ENCODE data around the gene CKS1B. TPM values are rescaled to one million over a fixed set of nuclear protein-coding genes. Genes with fewer than 3 reads are reported as not detected.

The CKS1B gene
- 23.9 and 40.3 TPM in 2 replicates for total RNA-seq
- polyA plus RNA-seq = 55.4 and 176 TPM in 2 replicates
- 38.8 and 114 TPM in 2 replicates for polyA plus RNA-seq (2012)
- polyA minus RNA-seq (ENCODE audit: low replicate concordance) = 4.0 and 38.8 TPM in 2 replicates

DNA sequence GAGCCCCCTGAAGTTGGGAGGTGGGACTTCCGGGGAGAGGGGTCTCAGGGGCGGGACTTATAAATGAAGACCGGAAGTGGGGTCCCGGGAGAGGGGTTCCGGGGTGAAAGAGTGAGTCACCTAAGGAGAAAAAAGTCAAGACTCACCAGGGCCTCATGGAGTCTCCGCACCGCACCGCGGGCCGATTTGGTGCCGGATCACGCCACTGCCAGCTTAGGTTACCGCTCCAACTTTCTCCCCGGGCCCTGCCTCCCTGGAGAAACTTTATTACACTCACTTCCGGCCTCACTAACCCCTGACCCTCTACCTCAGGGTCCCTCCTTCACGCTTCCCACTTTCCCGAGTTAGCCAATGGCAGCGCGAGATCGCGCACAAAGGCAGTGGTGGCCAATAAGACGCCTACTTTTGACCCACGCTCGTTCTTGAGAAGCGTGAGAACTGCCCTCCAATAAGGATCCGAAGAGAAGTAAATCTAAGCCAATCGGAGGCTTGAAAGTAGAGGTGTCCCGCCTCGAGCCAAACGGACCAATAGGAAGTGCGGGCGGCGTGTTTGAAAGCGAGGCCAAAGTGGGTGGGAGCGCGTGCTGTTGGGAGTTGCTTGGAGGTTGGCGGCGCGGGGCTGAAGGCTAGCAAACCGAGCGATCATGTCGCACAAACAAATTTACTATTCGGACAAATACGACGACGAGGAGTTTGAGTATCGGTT is at the start of gene CKS1B:
Gene CKS1B (plus strand): TSS at position 580 of the 706 bp plus-strand sequence. CDS start 65 bp downstream, at position 645.
- no peaks in the 10 kb centered on the region for H3K9me3 ChIP-seq (ENCODE audit: control insufficient read depth, insufficient read depth, low read depth, low read length)
- peak within 1 kb of the TSS; percentile 94 for H3K27ac ChIP-seq (ENCODE audit: insufficient read depth, low read length)
- peak within 1 kb of the TSS; percentile 99 for H3K4me2 ChIP-seq (ENCODE audit: extremely low read depth, insufficient read depth, low read length)
- peak; percentile 100 for DNase-seq (ENCODE audit: low read depth in 2 of 2)
- H3K9ac ChIP-seq (ENCODE audit: insufficient read depth, low read length) = peak within 1 kb of the TSS; percentile 93
- H4K20me1 ChIP-seq (ENCODE audit: control insufficient read depth, extremely low read depth, insufficient read depth, low read length) = no peaks in the 10 kb centered on the region
- peak within 1 kb of the TSS; percentile 49 for H2AFZ ChIP-seq (ENCODE audit: low read length)
- no peaks in the 10 kb centered on the region for H3K27me3 ChIP-seq (ENCODE audit: control insufficient read depth, insufficient read depth, low read length)
- peaks cover 15% of the 10 kb centered on the region for H3K4me1 ChIP-seq (ENCODE audit: control insufficient read depth, extremely low read depth, insufficient read depth, low read length)
- TF ChIP-seq, protein P1, sequence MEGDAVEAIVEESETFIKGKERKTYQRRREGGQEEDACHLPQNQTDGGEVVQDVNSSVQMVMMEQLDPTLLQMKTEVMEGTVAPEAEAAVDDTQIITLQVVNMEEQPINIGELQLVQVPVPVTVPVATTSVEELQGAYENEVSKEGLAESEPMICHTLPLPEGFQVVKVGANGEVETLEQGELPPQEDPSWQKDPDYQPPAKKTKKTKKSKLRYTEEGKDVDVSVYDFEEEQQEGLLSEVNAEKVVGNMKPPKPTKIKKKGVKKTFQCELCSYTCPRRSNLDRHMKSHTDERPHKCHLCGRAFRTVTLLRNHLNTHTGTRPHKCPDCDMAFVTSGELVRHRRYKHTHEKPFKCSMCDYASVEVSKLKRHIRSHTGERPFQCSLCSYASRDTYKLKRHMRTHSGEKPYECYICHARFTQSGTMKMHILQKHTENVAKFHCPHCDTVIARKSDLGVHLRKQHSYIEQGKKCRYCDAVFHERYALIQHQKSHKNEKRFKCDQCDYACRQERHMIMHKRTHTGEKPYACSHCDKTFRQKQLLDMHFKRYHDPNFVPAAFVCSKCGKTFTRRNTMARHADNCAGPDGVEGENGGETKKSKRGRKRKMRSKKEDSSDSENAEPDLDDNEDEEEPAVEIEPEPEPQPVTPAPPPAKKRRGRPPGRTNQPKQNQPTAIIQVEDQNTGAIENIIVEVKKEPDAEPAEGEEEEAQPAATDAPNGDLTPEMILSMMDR (conservative IDR thresholded peaks at IDR 0.05 in 1 of 2, IDR thresholded peaks at IDR 0.05 in 1 of 2; ENCODE audit: low read depth in 1 of 2, low read length in 2 of 2) = no peak
- TF ChIP-seq EZH2 (IDR thresholded peaks at IDR 0.05; ENCODE audit: low read length, missing control alignments) = no peak
- H3K4me3 ChIP-seq (replicated peaks in 1 of 4; ENCODE audit: control extremely low read depth in 1 of 4, insufficient read depth in 1 of 4, low read depth in 3 of 4, low read length in 4 of 4) = peak within 1 kb of the TSS; percentile 63 to 93 (median 77)
- H3K36me3 ChIP-seq (ENCODE audit: control insufficient read depth, insufficient read depth, low read length) = no peaks in the 10 kb centered on the region
- peaks cover 53% of the 10 kb centered on the region for H3K79me2 ChIP-seq (ENCODE audit: control insufficient read depth, insufficient read depth, low read length)

DNA sequence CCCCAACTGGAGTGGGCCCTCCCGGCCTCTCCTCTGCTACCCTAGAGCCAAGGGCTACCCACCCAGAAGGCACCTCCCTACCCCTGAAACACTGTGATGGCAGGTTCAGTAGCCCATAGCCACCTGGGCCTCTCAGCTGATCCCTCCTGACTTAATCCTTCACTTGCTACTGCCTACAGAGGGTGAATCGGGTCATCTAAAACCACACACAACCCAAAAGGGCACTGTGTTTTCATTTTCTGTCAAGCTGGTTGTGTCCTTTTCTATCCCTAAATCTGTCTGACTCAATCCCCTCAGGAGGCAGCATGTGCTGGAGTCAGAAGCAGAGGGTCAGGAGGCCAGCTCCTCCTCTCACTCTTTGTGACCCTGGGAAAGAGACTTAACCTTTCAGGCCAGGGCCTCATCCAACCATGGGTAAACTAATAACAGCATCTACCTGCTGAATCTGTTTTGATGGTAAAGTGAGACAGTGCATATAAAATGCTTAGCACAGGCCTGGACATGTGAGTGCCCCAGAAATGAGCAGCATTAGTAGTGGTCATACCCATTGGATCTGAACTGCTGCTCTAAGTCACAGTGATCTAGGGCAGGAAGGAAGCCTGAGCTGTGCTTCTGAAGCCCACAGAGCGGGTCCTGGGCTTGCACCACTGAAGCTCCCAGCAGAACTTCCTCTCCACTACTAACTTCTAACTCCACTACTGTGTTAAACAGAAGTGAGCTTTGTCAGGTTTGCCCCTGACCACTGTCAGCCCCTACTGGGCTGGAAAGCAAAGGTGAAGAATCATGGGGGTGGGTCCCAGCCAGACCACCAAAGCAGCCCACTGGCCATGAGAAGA is 48.9 kb upstream of the CKS1B start:
- Histone ChIP-seq H3K79me2 (ENCODE audit: control insufficient read depth, insufficient read depth, low read length) (no peaks in the 10 kb centered on the region), H3K36me3 (ENCODE audit: control insufficient read depth, insufficient read depth, low read length) (peaks cover 2% of the 10 kb centered on the region), H3K4me3 (replicated peaks in 1 of 4; ENCODE audit: control extremely low read depth in 1 of 4, insufficient read depth in 1 of 4, low read depth in 3 of 4, low read length in 4 of 4) (no peak overlapping the region), H4K20me1 (ENCODE audit: control insufficient read depth, extremely low read depth, insufficient read depth, low read length) (no peaks in the 10 kb centered on the region), H3K4me2 (ENCODE audit: extremely low read depth, insufficient read depth, low read length) (no peak overlapping the region), H3K27me3 (ENCODE audit: control insufficient read depth, insufficient read depth, low read length) (no peaks in the 10 kb centered on the region), H3K9ac (ENCODE audit: insufficient read depth, low read length) (no peak overlapping the region), H3K27ac (ENCODE audit: insufficient read depth, low read length) (no peak overlapping the region), H2AFZ (ENCODE audit: low read length) (no peak overlapping the region), H3K9me3 (ENCODE audit: control insufficient read depth, insufficient read depth, low read depth, low read length) (no peaks in the 10 kb centered on the region), H3K4me1 (ENCODE audit: control insufficient read depth, extremely low read depth, insufficient read depth, low read length) (no peaks in the 10 kb centered on the region)
- no peak for DNase-seq (ENCODE audit: low read depth in 2 of 2)
- TF ChIP-seq, protein P1 (conservative IDR thresholded peaks at IDR 0.05 in 1 of 2, IDR thresholded peaks at IDR 0.05 in 1 of 2; ENCODE audit: low read depth in 1 of 2, low read length in 2 of 2) = no peak
- TF ChIP-seq EZH2 (IDR thresholded peaks at IDR 0.05; ENCODE audit: low read length, missing control alignments) = no peak

DNA sequence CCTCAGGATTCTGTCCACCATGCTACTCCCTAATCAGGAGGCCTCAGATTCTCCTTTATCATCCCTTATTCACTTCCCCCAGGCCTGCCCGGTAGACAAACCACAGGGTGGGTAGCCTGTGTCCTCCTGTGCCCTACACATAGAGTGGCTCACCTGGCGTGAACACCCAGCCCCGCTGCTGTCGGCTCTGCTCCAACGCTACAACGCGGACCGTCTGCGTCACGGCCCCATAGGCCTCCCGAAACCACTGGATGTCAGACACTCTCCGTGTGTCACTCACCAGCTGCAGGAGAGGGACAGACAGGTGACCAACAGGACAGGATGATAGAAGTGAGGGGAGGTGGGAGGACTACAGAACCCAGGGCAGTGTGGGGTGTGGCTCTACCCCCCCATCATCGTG is 48.3 kb upstream of the CKS1B start:
- Histone ChIP-seq H3K27ac (ENCODE audit: insufficient read depth, low read length) (no peak overlapping the region), H3K4me2 (ENCODE audit: extremely low read depth, insufficient read depth, low read length) (no peak overlapping the region), H4K20me1 (ENCODE audit: control insufficient read depth, extremely low read depth, insufficient read depth, low read length) (no peaks in the 10 kb centered on the region), H3K27me3 (ENCODE audit: control insufficient read depth, insufficient read depth, low read length) (no peaks in the 10 kb centered on the region), H3K4me3 (replicated peaks in 1 of 4; ENCODE audit: control extremely low read depth in 1 of 4, insufficient read depth in 1 of 4, low read depth in 3 of 4, low read length in 4 of 4) (no peak overlapping the region), H3K9me3 (ENCODE audit: control insufficient read depth, insufficient read depth, low read depth, low read length) (no peaks in the 10 kb centered on the region), H3K4me1 (ENCODE audit: control insufficient read depth, extremely low read depth, insufficient read depth, low read length) (no peaks in the 10 kb centered on the region), H3K9ac (ENCODE audit: insufficient read depth, low read length) (no peak overlapping the region), H3K79me2 (ENCODE audit: control insufficient read depth, insufficient read depth, low read length) (no peaks in the 10 kb centered on the region), H3K36me3 (ENCODE audit: control insufficient read depth, insufficient read depth, low read length) (peaks cover 2% of the 10 kb centered on the region), H2AFZ (ENCODE audit: low read length) (no peak overlapping the region)
- no peak for DNase-seq (ENCODE audit: low read depth in 2 of 2)
- no peak for TF ChIP-seq EZH2 (IDR thresholded peaks at IDR 0.05; ENCODE audit: low read length, missing control alignments)
- TF ChIP-seq, protein P1 (conservative IDR thresholded peaks at IDR 0.05 in 1 of 2, IDR thresholded peaks at IDR 0.05 in 1 of 2; ENCODE audit: low read depth in 1 of 2, low read length in 2 of 2) = no peak

All from fibroblast of lung (primary cell).